Left kidney (tissue), 8 donors: ENCODE data around the gene PARD3. TPM values are rescaled to one million over a fixed set of nuclear protein-coding genes. Genes with fewer than 3 reads are reported as not detected.
A peak's percentile ranks its signal among the peaks of the same experiment; 100 is the strongest.
"Not testable (repeated sequence)": the region's sequence is repeated elsewhere in the genome, so short reads cannot be mapped to it uniquely, and the experiment has no call there.

Source experiments
- DNase-seq: peaks from one replicate; pipeline ENCODE4 v3.0.0-alpha.2; 2013
- long read RNA-seq, 8 donors: transcript quantifications; one replicate each; lab custom pipeline, GENCODE V29; 2026
- polyA plus RNA-seq: library from polyadenylated mRNA; unstranded; fragments of 120-200 nt; gene quantifications from one replicate; pipeline ENCODE4 v1.2.1, GENCODE V29; 2013; ENCODE audit not compliant: insufficient read length

The PARD3 gene
- 81.9 TPM for polyA plus RNA-seq
- long read RNA-seq, donor 1, partial matches to known transcripts: 7 of 7 reads
- long read RNA-seq, donor 1, other reads (novel, unspliced or antisense): 0 of 7 reads
- long read RNA-seq, donor 2: 0 reads
- long read RNA-seq, donor 3: 0 reads
- long read RNA-seq, donor 4: 0 reads
- long read RNA-seq, donor 5, partial matches to known transcripts: 6 of 7 reads
- long read RNA-seq, donor 5, other reads (novel, unspliced or antisense): 0 of 7 reads
- long read RNA-seq, donor 6, partial matches to known transcripts: 12 of 12 reads
- long read RNA-seq, donor 6, other reads (novel, unspliced or antisense): 0 of 12 reads
- long read RNA-seq, donor 7, partial matches to known transcripts: 12 of 12 reads
- long read RNA-seq, donor 7, other reads (novel, unspliced or antisense): 0 of 12 reads
- long read RNA-seq, donor 8, partial matches to known transcripts: 0 of 1 reads
- long read RNA-seq, donor 8, other reads (novel, unspliced or antisense): 0 of 1 reads

DNA sequence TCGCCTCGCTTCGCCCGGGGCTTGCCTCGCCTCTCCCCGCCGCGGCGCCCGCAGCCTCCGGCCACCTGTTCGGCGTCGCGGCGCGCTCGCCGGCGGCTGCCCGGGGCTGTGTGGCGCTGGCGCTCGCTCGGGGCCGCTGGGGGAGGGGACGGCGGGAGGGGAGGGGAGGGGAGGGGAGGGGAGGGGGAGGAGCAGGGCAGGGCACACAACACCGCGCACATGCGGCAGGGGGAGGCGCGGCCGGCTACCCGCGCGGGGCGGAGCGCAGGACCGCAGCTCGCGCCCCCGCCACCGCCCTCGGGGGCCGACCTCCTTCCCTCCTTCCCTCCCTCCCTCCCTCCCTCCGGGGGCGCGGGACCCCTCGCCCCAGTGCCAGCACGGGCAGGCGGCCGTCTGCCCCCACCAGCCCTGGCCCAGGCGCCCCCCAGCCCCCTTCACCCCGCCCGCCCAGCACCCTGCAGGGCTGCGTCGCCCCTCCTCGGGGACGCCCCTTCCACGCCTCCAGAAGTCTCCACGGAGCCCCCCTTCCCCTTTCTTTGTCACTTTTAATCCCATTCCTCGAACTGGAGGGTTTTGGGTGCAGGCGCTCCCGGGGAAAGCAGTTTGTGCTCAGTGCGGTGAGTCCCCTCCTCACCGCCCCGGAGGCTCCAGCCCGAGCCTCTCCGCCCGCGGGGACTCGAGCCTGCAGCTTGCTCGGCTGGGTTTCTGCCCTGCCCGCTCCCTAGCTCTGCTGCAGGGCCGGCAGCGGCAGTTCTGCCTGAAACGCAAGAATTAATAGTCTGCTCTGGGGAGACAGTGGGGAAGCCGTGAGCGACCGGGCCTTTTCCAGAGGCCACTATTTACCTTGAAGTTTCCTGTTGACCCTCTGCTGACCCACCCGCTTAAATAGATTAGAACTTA lies at the start of gene PARD3:
Gene PARD3, minus strand, starts transcription at position 112 of the 900 bp plus-strand sequence. CDS start 301 bp downstream, outside the sequence.
- peak; percentile 63 for DNase-seq

DNA sequence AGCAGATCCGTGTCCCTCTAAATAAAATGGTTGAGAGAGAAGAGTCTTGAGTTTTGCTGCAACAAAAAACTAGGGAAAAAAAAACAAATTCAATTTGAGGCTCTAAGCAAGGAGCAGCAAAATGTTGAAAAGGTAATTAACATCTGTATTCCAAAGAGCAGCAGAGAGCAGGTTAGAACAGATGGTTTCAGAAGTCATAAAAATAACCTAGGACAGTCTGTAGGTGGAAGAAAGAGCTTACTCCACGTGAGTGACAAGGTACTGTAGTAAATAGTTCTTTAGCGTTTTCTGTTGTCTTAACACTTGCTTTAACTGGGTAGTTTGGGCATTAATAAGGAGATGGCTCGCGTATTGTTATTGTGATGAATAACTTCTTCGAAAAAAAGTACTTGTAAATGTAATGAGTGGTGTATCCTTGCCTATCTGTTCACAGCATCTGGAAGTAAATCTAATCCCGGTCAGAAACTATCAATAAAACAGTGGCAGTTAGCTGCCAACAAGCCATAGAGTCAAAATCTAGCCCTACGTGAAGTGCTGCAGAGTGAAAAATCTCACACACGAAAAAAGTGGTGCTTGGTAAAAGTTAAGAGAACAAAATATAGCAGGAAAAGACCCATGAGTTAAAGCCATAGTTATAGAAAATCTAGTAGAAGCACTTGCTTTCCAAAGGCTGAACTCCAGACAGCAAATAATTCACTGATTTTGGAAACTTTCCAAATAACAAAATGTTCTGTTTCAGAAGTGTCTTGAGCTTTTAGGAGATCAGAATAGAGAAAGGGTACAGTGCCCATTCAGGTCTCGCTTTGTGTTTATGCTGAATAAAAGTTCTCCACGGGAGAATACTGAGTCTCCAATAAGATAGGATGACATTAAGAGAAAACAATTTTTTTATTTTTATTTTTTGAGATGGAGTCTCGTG lies 49.3 kb upstream of the PARD3 start:
- no peak for DNase-seq

DNA sequence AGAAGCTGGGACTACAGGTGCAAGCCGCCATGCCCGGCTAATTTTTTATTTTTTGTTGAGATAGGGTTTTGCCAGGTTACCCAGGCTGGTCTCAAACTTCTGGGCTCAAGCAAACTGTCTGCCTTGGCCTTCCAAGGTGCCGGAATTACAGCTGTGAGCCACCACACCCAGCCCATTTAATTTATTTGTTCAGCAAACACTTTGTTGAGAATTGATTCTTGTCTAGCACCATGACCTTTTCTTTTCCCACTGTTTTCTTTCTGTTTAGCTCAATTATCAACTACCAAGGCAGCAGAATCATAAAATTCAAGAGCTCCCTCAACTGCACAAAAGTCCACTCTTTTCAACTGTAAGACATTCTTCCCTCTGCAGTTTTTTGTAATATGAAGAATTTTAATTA lies 47.8 kb upstream of the PARD3 start:
- no peak for DNase-seq

DNA sequence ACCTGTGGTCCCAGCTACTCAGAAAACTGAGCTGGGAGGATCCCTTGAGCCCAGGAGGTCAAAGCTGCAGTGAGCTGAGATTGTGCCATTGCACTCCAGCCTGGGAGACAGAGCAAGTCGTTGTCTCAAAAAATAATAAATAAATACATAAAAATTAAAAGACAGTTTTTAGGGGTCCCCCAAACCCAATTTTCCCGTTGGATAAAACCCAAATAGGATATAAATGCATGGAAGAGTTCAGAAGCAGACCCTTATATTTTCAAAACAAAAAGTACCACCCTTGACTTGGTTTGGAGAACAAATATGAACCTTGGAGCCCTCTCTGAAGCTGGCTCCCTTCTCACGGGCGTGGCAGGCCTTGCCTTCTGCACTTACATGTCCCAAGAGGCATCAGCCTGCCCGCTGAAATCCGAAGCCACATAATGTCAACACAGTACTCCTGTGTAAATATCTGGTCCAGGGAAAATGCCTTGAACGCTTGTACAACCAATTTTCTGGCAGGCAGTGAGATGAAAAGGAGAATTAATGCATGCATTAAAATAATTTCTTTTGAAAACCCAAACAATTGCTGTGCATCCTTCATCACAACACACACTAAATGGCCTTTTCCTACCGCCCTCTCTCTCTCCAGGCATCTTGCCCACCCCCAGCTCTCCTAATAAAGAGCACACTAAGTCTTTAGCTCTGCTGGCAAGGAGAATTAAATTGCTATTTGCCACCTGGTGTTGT lies 46.4 kb upstream of the PARD3 start:
- no peak for DNase-seq

DNA sequence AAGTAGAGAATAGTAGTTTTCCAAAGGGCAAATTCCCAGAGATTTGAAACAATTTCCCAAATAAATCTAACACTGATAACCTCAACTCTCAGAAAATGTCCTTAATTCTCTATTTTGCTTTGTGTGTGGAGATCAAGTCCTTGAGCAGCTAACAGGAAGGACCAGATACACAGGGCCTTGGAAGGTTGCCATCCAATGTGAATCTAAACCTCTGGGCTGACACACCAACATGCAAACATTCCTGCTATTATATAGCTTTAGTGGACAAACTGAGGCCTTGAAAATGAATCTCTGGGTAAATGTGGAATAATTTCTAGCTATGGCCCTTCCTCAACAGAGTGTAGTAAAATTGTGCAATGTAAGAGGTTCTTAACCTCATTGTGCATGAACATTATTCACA lies 44.1 kb upstream of the PARD3 start:
- no peak for DNase-seq

DNA sequence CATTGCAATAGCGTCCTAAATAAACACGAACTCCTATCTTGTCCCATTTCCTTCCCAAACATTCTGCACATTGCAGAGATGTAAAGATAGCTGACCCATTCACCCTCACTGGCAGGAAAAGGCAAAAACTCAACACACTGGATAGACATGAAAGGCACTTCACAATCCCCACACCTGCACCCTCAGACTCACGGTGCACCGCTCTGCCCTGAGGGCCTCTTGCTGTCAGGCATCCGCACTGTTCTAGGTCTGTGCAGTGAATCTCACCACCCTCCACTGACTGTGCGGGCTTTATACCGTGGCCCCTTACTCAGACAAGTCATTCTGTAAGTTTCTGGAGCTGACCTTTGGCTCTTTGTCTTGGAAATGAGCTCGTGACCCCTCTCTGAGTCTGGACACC lies 42.9 kb upstream of the PARD3 start:
- no peak for DNase-seq

DNA sequence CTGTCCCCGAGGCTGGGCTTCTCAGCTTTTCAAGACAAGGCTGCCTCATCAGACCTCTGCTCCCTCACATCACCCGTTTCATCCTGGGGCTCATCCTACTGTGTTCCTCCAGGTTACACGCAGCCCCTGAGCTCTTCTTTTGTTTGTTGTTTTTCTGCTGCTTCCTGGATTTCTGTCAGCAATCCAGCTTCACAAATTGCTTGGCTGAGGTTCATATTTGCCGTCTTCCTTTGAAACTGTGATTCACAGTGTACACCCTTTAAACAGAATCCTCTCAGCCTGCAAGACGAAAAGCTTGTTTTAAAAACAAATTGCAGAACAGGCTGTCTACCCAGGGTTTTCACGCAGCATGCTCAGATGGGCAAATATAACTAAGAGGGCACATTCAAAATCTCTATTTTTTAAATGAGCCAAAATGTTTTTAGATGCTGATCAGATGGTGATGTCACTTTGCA lies 39.1 kb upstream of the PARD3 start:
- peak; percentile 44 for DNase-seq

DNA sequence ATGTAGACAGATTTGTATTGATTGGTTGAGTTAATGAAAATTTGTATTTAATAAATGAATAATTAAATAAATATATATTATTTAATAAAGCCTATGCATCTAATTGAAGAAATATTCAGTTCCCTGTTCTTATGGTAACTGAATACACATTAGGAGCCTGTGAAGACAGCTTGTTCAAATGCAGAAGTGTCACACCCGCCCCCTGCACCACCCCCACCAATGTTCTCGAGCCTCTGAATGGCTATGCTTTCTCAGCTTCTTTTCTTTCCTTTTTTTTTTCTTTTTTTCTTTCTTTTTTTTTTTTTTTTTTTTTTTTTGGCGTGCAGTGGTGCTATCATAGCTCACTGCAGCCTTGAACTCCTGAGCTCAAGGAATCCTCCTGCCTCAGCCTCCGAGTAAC lies 38.3 kb upstream of the PARD3 start:
- no peak for DNase-seq

DNA sequence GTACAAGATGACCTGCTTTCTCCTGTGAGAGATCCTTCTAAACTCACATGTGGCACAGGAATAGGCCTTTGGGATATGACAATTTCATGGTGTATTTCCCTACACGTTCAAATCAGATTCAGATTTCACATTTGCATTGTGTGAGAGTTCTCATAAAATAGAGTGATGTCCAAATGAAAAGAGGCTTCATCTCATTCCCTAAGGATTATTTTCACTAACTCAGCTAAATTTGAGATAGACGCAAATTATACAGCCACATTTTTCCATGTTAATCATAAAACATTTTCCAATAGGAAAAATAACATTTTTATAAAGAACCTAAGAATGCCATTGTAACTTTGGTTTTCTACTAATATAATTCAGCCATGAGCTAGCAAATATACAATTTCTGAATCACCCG lies 35.5 kb upstream of the PARD3 start:
- DNase-seq: no peak

DNA sequence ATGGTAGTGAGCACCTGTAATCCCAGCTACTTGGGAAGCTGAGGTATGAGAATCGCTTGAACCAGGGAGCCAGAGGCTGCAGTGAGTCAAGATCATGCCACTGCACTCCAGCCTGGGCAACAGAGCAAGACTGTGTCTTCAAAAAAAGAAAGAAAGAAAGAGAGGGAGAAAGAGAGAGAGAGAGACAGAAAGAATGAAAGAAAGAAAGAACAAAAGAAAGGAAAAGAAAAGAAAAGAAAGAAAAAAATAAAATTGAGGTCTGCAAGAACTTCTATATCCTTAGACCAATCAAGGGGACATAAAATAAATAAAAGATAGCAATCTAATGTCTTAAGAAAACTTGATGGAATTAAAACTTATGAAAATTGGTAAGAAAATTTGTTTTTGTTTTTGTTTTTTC lies 34.9 kb upstream of the PARD3 start:
- DNase-seq: no peak

DNA sequence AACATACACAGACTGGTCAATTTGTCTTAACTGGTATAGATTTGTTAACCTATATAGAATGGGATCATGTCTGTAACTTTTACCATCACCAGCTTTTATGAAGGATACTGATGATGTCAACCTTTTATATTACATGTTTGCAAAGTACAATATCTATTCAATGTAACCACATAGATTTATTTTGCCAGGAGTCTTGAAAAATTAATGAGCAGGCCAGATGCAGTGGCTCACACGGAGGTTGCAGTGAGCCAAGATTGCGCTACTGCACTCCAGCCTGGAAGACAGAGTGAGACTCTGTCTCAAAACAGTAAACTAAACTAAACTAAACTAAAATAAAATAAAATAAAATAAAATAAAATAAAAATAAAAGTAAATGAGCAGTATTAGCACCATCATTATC lies 30.0 kb upstream of the PARD3 start:
- DNase-seq: no peak

DNA sequence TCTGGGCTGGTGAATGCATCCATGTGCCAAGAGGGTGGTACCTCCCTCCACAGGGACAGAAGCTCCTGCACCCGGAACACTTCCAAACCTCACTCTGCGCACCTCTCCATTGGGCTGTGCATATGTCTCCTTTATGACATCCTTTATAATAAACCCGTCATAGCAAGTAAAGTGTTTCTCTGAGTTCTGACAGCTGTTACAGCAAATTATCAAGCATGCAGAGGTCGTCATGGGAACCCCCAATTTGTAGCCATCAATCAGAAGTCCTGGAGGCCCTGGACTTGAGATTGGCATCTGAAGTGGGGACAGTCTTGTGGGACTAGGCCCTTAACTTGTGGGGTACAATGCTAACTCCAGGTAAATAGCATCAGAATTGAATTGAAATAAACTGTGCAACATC lies 29.4 kb upstream of the PARD3 start:
- no peak for DNase-seq

DNA sequence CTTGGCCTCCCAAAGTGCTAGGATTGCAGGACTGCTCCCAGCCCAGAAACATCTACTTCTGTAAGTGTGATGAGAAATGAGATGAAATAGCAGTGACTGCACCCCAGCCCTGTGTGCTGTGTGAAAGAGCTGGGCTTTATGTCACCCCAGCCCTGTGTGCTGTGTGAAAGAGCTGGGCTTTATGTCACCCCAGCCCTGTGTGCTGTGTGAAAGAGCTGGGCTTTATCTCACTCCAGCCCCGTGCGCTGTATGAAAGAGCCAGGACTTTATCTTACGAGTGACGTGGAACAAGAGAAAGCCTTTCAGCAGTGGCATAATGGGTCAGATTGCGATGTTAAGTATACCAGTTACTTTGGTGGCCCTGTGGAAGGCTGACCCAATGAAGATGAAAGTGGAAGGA lies 28.4 kb upstream of the PARD3 start:
- DNase-seq: not testable (repeated sequence)

DNA sequence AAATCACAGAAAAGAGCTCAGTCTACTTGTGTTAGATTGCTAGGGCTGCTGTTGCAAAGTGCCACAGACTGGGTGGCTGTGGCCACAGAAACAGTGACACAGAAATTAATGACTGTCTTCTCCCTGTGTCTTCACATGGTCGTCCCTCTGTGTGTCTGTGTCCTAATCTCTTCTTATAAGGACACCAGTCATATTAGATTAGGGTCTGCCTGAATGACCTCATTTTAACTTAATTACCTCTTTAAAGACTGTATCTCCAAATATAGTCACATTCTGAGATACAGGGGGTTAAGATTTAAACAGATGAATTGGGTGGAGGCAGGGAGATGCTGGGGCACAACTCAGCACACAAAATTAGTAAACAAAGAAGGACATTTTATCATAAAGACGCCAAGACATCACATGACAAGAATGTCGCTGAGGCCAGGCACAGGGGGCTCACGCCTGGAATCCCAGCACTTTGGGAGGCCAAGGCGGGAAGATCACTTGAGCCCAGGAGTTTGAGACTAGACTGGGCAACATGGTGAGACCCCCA lies 23.3 kb upstream of the PARD3 start:
- DNase-seq: no peak

DNA sequence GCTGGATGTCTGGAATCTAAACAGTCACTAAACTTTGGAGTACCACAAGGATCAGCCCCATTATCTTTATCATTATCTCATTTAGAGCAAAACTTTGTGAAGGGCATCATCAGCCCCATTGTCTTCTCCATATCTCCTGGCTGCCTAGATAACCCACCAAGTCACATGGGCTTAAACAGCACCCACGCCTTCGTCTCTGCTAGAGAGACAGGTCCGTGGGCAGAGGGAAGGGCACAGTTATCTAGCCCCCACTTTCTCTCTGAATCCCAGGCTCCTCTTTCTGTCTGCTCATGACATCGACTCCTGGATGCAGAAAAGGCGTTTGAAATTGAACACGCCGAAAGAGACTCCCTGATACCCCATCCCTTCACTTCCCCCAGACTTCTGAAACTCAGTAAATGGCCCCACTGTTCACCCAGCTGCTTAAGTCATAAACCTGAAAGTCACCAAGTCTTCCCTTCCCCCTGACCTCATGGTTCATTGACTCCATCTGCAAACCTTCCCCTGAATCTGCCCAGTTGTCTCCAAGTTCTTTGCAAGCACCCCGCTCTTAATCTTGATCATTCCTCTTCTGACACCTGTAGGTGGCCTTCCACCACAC lies 20.9 kb upstream of the PARD3 start:
- DNase-seq: peak; percentile 67

DNA sequence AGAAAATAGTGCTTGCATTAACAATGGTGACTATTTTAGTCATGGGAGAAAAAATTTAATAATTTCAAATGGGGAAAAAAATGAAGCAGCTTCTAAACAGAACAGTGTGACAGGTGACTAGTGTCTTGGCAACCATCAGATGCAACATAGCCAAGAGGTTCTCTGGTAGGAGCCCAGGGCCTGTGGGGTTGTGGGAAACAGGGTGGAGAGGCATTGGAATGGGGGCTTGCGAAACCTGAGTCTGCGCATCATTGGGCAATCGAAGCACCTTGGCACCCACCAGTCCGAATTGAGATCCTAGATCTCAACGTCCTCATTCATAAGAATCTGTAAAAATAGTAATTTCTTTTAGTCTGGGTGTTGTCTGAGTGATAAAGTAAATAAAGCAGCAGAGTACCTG lies 19.2 kb upstream of the PARD3 start:
- no peak for DNase-seq

DNA sequence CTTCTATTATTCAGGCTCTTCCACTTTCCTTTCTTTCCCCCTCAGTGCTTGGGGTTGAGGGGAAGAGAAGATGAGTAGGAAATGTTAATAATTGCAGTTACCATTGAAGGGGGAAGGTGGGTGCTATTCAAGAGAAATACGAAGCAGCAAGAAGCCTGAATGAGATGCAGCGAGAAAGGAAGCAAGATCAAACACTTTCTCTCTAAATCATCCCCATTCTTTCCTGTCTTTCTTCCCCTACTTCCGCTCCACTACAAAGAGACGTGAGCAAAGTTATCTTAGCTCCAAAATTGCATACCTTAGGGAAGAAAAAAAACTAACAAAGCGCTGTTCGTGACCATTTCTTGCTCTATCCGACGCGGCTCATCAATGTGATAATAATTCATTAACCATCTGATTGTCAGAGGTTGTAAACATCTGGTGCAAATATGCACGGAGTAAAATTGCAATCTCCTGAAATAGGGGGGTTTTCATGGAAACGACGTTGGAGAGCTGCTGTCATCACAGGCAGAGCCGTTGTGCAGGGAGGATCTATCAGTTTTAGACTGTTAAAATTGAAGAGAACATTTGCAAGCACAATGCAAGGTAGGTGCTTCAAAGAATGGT lies 15.2 kb upstream of the PARD3 start:
- no peak for DNase-seq

DNA sequence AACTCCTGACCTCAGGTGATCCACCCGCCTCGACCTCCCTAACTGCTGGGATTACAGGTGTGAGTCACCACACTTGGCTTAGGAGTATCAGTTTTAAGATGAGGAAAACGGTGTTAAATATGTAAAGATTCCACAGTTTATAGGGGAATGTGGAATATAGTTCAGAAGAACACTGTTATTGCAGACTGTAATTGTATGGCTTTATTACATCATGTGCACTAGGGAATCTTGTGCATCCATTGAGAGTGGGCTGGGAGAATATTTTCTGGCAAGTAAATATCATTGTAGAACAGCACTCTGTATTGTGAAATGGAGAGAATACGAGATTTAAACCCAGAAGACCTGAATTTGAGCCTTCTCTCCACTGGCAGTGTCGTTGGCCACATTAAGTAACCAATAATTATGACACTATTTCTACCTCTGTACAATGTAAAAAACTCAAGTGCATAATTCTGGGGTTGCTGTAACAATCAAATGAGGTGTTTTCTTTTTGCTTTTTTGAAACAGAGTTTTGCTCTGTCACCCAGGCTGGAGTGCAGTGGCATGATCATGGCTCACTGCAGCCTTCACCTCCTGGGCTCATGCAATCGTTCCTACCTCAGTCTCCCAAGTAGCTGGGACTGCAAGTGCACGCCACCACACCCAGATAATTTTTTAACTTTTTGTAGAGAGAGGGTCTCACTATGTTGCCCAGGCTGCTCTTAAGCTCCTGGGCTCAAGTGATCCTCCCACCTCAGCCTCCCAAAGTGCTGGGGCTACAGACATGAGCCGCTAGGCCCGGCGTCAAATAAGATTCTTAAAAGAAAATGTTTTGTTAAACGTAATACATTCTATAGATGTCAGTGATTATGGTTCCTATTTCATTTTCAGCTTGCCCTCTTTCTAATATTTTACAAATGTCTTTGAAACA lies 12.0 kb upstream of the PARD3 start:
- DNase-seq: no peak

DNA sequence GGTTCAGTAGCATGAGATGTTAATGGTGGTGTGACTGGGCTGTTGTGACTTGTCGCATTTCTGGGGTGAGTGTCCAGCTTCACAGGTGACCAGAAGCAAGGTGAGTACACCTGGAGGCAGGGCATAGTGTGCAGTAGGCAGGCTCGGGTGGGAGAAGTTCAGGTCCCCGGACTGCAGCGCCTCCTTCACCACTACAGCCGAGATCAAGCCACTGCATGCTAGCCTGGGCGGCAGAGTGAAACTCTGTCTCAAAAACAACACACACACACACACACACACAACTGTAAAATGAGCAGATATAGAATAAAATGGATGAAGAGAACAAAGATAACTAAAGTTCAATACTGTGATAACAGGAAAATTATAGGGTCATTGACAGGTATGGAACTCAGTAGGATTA lies 11.1 kb upstream of the PARD3 start:
- DNase-seq: no peak
